GM20000 (cell line): ENCODE data around the gene BIRC7.
A peak's percentile ranks its signal among the peaks of the same experiment; 100 is the strongest.

Experiments used
- DNase-seq: peaks from one replicate; pipeline ENCODE4 v3.0.0; 2012; ENCODE audit warnings: low spot score
- TF ChIP-seq, protein P1 (sequence below): IDR thresholded peaks from 2 replicates; pipeline ENCODE4 v1.5.1; 2012; ENCODE audit warnings: mild to moderate bottlenecking, control low read depth; ENCODE audit errors: extremely low read depth, missing control alignments

Gene BIRC7

DNA sequence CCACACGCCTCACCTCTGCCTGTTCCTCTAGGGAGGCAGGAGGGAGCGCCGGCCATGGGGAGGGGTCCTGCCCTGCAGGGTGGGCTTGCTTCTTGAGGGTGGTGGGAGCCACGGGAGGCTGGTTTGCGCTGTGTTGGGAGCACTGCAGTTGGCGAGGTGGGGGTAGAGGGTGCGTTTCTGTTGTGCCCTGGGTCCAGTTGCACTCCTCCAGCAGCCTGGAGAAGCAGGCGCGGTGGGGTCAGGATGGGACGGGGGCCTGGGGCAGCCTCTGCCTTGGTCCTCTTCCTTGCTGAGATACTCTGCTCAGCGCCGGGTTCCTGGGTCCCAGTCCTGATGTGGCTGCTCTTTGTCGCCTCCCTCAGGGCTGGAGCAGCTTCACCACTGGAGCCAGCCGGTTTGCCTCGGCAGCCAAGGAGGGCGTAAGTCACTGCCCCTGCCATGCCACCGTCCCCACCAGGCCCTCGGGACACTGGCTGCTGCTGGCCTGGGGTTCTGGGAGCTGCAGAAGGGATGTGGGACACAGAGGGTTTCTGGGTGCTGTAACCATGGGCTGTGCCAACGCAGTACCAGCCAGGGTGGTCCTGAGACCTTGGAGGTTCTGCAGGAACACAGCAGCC lies 45.3 kb downstream of the BIRC7 start:
- DNase-seq: no peak

DNA sequence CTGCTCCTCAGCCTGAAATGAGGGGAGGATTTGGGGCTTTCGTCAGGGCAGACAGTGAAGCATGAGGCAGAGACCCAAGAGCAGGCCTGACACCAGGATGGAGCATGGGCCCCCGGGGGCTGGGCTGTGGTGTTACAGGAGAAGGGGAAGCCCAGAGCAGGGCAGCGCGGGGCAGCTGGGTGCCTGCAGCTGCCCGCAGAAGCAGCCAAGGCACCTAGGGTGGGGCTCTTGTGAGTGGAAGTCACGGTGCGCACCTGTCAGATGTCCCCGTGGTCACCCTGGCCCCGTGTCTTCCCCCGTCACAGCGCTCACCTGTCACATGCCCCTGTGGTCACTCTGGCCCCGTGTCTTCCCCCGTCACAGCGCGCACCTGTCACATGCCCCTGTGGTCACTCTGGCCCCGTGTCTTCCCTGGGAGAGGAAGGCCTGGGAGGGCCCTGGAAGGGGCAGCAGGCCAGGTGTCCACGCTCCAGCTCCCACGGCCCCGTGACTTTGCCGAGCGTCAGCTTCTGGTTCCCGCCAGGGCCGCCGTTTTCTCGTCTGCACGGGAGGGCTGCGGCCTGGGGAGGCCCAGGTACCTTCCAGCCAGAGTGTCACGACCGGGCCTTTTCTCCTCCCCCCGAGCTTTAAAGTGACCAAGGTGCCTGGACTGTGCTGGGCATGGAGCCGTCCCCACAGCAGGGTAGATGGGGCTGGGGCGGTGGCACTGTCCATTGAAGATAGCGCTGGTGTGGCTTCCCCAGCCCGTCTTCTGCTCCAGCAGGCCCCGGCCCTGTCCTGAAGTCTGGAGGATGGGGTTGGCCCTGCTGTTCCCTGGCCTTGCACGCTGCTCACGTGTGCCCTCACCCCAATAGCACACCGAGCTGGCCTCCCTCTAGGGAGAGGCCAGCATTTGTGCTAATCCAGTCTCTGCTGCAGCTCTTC lies 46.3 kb downstream of the BIRC7 start:
- DNase-seq: no peak
- TF ChIP-seq, protein P1, sequence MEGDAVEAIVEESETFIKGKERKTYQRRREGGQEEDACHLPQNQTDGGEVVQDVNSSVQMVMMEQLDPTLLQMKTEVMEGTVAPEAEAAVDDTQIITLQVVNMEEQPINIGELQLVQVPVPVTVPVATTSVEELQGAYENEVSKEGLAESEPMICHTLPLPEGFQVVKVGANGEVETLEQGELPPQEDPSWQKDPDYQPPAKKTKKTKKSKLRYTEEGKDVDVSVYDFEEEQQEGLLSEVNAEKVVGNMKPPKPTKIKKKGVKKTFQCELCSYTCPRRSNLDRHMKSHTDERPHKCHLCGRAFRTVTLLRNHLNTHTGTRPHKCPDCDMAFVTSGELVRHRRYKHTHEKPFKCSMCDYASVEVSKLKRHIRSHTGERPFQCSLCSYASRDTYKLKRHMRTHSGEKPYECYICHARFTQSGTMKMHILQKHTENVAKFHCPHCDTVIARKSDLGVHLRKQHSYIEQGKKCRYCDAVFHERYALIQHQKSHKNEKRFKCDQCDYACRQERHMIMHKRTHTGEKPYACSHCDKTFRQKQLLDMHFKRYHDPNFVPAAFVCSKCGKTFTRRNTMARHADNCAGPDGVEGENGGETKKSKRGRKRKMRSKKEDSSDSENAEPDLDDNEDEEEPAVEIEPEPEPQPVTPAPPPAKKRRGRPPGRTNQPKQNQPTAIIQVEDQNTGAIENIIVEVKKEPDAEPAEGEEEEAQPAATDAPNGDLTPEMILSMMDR: no peak

More for the DNA sequence above, 45.3 kb downstream of the BIRC7 start:
- TF ChIP-seq, protein P1: peak; percentile 6

DNA sequence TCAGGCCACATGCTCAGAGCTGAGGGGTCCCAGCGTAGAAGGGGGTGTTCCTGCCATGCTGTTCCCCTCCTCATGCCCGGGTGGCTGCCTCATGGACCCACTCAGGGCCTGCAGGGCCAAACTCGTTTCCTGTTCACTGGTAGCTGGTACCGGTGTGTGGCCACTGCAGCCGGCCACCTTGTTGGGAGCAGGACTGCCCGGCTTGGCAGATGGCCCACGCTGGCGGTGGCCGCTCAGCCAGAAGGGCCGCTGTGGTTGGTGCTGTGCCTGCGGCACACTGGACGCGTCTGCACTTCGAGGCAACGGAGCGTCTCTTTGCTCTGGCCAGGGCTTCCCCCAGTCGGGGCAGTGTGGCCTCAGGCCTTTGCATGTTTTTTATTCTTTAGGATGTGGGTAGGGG lies 47.2 kb downstream of the BIRC7 start:
- TF ChIP-seq, protein P1: no peak
- DNase-seq: no peak

DNA sequence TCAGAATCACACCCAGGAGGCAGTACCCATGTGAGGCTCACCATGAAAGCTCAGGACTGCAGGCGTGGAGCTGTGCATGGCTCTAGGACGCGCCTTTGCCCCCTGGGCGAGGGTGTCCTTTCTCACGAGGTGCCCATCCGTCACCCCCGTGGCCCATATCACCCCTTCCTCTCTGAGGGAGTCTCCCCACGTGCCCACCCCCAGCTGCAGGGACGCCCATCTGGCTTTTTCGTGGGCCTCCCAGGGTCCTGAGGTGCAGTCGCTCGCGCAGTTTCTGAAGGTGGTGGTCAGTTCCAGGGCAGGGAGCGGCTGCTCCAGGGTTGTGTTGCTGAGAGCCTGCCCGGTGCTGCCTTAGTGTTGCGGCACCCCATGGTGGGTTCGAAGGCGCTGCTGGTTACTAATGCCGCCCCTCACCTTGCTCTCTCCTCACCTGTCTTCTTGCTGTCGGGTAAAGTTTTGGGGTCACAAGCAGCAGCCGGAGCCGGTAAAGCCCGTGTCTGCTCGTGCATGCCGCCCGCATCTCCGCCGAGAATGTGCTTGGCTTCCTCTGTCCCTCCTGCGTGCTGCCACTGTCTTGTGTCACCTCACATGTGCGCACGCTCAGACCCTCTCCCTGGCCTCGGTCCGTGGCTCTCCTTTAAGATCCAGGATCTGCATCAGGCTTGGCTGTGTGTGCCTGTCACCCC lies 47.8 kb downstream of the BIRC7 start:
- TF ChIP-seq, protein P1: no peak
- no peak for DNase-seq

DNA sequence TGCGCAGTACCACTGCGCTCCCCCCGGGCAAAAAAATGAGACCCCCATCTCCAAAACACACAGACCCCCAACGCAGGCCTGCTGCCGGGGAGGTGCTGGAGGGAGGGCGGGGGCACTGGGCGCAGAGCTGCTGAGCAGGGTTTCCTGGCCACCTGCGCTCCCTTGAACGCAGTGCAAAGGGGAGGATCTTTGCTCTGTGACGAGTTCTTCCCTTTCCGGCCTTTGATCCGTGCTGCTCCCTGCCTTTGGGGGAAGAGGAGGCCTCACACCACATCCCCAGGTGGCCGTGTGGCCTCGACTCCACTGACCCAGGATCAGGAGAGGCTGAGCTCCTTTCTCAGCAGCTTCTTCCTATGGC lies 48.4 kb downstream of the BIRC7 start:
- DNase-seq: no peak

DNA sequence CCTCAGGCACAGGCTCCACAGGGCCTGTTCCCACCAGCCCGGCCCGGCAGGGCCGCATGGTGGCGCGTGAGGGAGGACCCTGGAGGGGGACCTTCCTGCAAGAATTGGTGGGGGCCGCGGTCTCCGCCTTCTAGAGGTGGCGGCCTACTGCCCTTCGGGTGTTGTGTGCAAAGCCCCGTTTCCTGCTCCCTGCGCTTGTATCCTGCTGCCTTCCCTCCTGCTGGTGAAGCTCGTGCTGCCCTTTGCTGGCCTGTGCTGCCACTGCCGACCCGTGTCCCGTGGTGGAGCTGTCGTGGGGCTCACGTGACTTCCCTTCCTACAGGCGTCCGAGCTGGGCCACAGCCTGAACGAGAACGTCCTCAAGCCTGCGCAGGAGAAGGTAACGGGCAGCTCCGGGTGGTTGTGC lies 48.8 kb downstream of the BIRC7 start:
- TF ChIP-seq, protein P1: no peak
- DNase-seq: no peak

More for the DNA sequence above, 48.4 kb downstream of the BIRC7 start:
- TF ChIP-seq, protein P1: no peak
